Smooth muscle cell (in vitro differentiated cells): ENCODE measurements around the gene RSKR. TPM values are rescaled to one million over a fixed set of nuclear protein-coding genes. Genes with fewer than 3 reads are reported as not detected.

Experiments
- DNase-seq: peaks from one replicate; lab custom pipeline; 2025; ENCODE audit not compliant: unreplicated experiment; lab: John Stamatoyannopoulos, UW
- H2AFZ ChIP-seq: fragments of 200-600 bp; sonication (generic); 2 replicates; pipeline ENCODE4 v1.6.0; 2016; ENCODE audit warnings: antibody characterized with exemption, low read depth, mild to moderate bottlenecking
- H3F3A ChIP-seq: fragments of 200-600 bp; sonication (generic); 2 replicates; pipeline ENCODE4 v1.6.0; 2017; ENCODE audit warnings: antibody characterized with exemption, low read depth
- H3K27ac ChIP-seq: fragments of 200-600 bp; sonication (generic); 2 replicates; pipeline ENCODE4 v1.5.1; 2016; ENCODE audit warnings: low read depth, mild to moderate bottlenecking
- H3K27me3 ChIP-seq: fragments of 200-600 bp; sonication (generic); 2 replicates; pipeline ENCODE4 v1.6.1; 2016; ENCODE audit warnings: low read depth, mild to moderate bottlenecking
- H3K36me3 ChIP-seq: fragments of 200-600 bp; sonication (generic); 2 replicates; pipeline ENCODE4 v1.5.1; 2016; ENCODE audit warnings: low read depth
- H3K4me1 ChIP-seq: fragments of 200-600 bp; sonication (generic); 2 replicates; pipeline ENCODE4 v1.5.1; 2016; ENCODE audit warnings: low read depth
- H3K4me2 ChIP-seq: fragments of 200-600 bp; sonication (generic); 2 replicates; pipeline ENCODE4 v1.6.0; 2016; ENCODE audit warnings: mild to moderate bottlenecking
- H3K4me3 ChIP-seq: fragments of 200-600 bp; sonication (generic); 2 replicates; pipeline ENCODE4 v1.5.1; 2016; ENCODE audit warnings: mild to moderate bottlenecking
- H3K79me2 ChIP-seq: fragments of 200-600 bp; sonication (generic); 2 replicates; pipeline ENCODE4 v1.6.0; 2016; ENCODE audit warnings: low read depth, mild to moderate bottlenecking
- H3K9ac ChIP-seq: fragments of 200-600 bp; sonication (generic); 2 replicates; pipeline ENCODE4 v1.6.0; 2016; ENCODE audit warnings: low read depth
- H3K9me3 ChIP-seq: fragments of 200-600 bp; sonication (generic); replicated peaks from 2 replicates; pipeline ENCODE4 v1.5.1; 2016; ENCODE audit warnings: low read depth
- H4K20me1 ChIP-seq: fragments of 200-600 bp; sonication (generic); 2 replicates; pipeline ENCODE4 v1.6.0; 2016; ENCODE audit warnings: low read depth
- WGBS: methylation state at CpG from one replicate; pipeline ENCODE4 v1.1.7; 2016; ENCODE audit warnings: low lambda C conversion rate; 5-methylcytosine and 5-hydroxymethylcytosine counted together
- polyA plus RNA-seq: library from polyadenylated mRNA; unstranded; fragments of >200 nt; fragmentation: Nextera tagmentation; extraction: Ambion mirVana; gene quantifications from 2 replicates; pipeline ENCODE4 v1.2.1, GENCODE V29; 2016
- total RNA-seq: library from RNA; depleted of rRNA; stranded (reverse); fragments of >200 nt; gene quantifications from 2 replicates; pipeline ENCODE4 v1.2.3, GENCODE V29; 2014
- TF ChIP-seq, protein P1 (sequence below): fragments of 200-600 bp; sonication (generic); IDR thresholded peaks from 2 replicates; pipeline ENCODE4 v1.5.1; 2017; ENCODE audit warnings: borderline replicate concordance, mild to moderate bottlenecking, antibody characterized with exemption; ENCODE audit not compliant: insufficient read depth, poor library complexity, severe bottlenecking

Gene RSKR
- total and polyA plus RNA-seq, 2 experiments from 2014 or later, result 2.0 to 3.8 TPM

DNA sequence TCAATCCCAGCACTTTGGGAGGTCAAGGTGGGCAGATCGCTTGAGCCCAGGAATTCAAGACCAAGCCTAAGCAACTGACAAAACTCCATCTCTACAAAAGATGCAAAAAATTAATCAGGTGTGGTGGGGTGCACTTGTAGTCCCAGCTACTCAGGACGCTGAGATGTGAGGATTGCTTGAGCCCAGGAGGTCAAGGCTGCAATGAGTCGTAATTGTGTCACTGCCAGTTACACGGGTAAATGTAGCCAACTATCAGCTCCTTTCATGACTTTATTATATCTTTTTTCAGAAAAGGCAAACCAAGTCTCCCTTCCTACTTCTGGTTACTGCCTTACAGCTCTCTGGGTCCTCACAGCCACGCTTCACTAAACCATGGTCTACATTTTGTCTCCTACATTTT lies 43.8 kb upstream of the RSKR start:
- TF ChIP-seq, protein P1, sequence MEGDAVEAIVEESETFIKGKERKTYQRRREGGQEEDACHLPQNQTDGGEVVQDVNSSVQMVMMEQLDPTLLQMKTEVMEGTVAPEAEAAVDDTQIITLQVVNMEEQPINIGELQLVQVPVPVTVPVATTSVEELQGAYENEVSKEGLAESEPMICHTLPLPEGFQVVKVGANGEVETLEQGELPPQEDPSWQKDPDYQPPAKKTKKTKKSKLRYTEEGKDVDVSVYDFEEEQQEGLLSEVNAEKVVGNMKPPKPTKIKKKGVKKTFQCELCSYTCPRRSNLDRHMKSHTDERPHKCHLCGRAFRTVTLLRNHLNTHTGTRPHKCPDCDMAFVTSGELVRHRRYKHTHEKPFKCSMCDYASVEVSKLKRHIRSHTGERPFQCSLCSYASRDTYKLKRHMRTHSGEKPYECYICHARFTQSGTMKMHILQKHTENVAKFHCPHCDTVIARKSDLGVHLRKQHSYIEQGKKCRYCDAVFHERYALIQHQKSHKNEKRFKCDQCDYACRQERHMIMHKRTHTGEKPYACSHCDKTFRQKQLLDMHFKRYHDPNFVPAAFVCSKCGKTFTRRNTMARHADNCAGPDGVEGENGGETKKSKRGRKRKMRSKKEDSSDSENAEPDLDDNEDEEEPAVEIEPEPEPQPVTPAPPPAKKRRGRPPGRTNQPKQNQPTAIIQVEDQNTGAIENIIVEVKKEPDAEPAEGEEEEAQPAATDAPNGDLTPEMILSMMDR, result no peak
- Histone ChIP-seq H3K4me3 (no peak overlapping the region), H3K9me3 (no peaks in the 10 kb centered on the region), H3K4me2 (no peak overlapping the region), H3K27ac (no peak overlapping the region), H3F3A (peaks cover 4% of the 10 kb centered on the region), H2AFZ (no peak overlapping the region), H3K79me2 (peaks cover 82% of the 10 kb centered on the region), H3K4me1 (peaks cover 9% of the 10 kb centered on the region), H3K9ac (no peak overlapping the region), H3K27me3 (no peaks in the 10 kb centered on the region), H3K36me3 (no peaks in the 10 kb centered on the region), H4K20me1 (peaks cover 28% of the 10 kb centered on the region)
- WGBS, result 86% methylated on average over 5 of the region's 5 CpGs
- no peak for DNase-seq

DNA sequence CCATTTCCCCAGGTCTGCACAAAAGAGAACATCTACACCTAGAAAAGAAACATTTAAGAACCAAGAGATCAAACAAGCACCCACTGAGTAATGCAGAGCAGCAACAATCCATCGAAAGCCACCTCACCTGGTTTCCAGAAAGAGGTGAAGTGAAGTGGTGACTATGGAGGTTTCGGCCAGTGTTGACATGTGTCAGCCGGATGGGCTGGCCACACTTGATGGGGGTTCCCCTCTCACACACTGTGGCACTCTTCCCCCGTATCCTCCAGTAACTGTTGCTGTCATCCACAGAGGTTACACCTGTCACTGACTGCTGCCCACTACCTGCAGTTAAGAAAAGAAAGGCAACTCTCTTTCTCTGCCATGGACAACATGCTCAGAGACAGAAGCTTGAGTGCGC lies 41.2 kb upstream of the RSKR start:
- Histone ChIP-seq H3K27me3 (no peaks in the 10 kb centered on the region), H3K4me2 (no peak overlapping the region), H3K4me3 (no peak overlapping the region), H3K27ac (no peak overlapping the region), H3K9ac (no peak overlapping the region), H3K9me3 (no peaks in the 10 kb centered on the region), H4K20me1 (peaks cover 28% of the 10 kb centered on the region), H3K4me1 (no peaks in the 10 kb centered on the region), H3F3A (no peaks in the 10 kb centered on the region), H3K79me2 (peaks cover 61% of the 10 kb centered on the region), H2AFZ (no peak overlapping the region), H3K36me3 (no peaks in the 10 kb centered on the region)
- WGBS, result 99% methylated on average over 5 of the region's 5 CpGs
- DNase-seq, result no peak
- TF ChIP-seq, protein P1, result no peak

DNA sequence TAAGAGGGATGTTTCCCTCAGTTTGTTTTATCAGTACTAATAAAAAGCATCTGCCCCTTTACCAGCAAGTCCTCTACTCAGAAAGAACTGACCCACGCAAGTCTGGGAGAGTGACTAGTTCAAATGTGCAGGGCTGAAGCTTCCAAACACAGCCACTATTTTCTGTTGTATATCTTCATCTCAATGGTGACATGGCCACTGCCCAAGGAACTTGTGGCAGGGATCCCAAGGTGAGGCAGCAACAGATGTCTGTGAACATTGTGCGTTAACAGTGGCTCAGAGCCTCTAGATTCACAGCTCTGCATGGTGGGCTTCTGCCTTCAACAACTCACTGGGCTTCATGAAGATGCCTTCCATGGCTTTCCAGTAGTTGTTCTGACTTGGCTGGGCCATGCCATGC lies 34.7 kb upstream of the RSKR start:
- Histone ChIP-seq H2AFZ (no peak overlapping the region), H4K20me1 (peaks cover 6% of the 10 kb centered on the region), H3K9ac (no peak overlapping the region), H3F3A (peaks cover 19% of the 10 kb centered on the region), H3K4me2 (no peak overlapping the region), H3K27ac (no peak overlapping the region), H3K4me3 (no peak overlapping the region), H3K9me3 (no peaks in the 10 kb centered on the region), H3K36me3 (no peaks in the 10 kb centered on the region), H3K27me3 (no peaks in the 10 kb centered on the region), H3K79me2 (peaks cover 17% of the 10 kb centered on the region), H3K4me1 (peaks cover 2% of the 10 kb centered on the region)
- no peak for DNase-seq
- TF ChIP-seq, protein P1, result no peak
- WGBS, result 91% methylated on average over 2 of the region's 2 CpGs

DNA sequence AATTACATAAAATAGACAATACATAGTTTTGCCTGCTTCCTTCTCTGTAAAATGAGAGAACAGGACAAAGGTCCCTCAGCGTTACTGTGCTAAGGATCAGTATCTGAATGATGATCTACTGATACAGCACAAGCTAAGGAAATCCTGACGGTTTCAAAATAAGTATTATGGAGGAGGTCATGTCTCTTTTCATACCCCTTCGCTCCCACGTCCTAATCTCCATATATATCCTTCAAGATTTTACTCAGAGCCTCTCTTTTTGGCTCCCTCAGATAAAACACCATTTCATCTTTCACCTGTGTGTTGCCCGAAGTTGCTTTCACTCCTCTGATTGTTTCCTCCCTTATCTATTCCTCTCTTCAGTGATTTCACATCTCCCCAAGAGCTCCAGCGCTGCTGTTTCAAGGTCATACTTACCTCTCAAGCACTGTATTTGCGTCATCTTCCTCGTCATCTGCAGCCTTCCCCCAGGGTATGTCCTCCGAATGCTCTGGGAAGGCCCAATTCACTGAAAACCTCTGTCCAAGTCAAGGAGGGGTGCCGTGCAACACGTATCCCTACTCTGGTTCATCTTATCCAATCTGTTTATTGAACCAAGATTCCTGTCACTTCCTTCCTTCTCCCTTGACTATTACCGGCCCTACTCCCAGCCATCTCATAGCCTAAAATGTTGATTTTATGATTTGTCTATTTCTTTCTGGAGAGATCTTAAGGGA lies 32.2 kb upstream of the RSKR start:
- H2AFZ ChIP-seq, result no peak overlapping the region
- H3K9me3 ChIP-seq, result no peaks in the 10 kb centered on the region
- H3K27ac ChIP-seq, result peak overlapping the region; percentile 59
- H3K9ac ChIP-seq, result no peak overlapping the region
- H3K79me2 ChIP-seq, result peaks cover 26% of the 10 kb centered on the region
- H3K4me2 ChIP-seq, result peak overlapping the region; percentile 92
- no peaks in the 10 kb centered on the region for H3K27me3 ChIP-seq
- no peak for DNase-seq
- TF ChIP-seq, protein P1, result no peak
- peaks cover 7% of the 10 kb centered on the region for H3K4me1 ChIP-seq
- peaks cover under 1% of the 10 kb centered on the region for H3K36me3 ChIP-seq
- 86% methylated on average over 12 of the region's 12 CpGs for WGBS
- no peak overlapping the region for H3K4me3 ChIP-seq
- peaks cover 10% of the 10 kb centered on the region for H4K20me1 ChIP-seq
- peaks cover 19% of the 10 kb centered on the region for H3F3A ChIP-seq
